Activated naive CD4-positive, alpha-beta T cell treated with Interleukin-2 at 50 U/mL for 16 hours (primary cell): ENCODE results near the gene RPP25.

Experiments
- DNase-seq: peaks from one replicate; pipeline ENCODE4 v3.0.0-alpha.2; 2020

RPP25 gene, protein sequence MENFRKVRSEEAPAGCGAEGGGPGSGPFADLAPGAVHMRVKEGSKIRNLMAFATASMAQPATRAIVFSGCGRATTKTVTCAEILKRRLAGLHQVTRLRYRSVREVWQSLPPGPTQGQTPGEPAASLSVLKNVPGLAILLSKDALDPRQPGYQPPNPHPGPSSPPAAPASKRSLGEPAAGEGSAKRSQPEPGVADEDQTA

DNA sequence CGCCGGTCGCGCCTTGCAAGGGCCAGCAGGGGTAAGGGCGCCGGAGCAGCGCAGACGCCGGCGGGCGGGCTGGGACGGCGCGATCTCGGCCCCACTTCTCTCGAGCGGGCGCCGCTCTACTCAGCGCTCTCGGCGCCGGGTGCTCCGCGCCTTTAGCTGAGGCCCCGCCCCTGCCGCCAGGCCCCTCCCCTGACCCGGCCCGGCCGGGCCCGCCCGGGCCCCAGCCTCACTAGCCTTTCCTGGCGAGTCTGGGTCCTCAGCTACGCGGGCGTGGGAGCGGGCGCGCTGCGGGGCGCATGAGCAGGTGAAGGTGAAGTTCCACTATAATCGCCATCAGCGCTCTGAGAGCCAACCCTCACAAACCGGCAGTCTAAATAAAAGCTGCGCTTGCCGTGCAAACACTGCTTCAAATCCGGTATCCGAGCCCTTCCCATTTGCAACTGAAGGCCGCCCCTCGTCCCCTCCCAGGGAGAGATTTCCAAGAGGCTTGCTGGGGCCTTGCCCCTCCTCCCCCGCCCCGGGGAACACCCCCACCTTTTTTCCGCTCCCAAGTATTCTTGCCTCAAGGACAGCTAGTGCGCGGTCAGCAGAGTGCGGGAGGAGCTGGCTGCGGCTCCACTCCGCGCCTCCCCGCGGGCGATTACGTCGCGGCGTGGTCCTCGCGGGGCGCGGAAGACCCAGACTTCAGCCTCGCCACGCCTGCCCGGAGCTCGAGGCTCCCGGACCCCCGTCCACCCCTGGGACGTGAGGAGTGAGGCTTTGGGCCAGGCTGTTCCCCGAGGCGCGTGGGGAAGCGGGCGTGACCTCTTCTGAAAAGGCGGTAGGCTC is at the start of gene RPP25:
TSS of gene RPP25 (minus strand) at position 125 of the 828 bp plus-strand sequence. CDS start 189 bp downstream, outside the sequence.
- DNase-seq = peak; percentile 79

DNA sequence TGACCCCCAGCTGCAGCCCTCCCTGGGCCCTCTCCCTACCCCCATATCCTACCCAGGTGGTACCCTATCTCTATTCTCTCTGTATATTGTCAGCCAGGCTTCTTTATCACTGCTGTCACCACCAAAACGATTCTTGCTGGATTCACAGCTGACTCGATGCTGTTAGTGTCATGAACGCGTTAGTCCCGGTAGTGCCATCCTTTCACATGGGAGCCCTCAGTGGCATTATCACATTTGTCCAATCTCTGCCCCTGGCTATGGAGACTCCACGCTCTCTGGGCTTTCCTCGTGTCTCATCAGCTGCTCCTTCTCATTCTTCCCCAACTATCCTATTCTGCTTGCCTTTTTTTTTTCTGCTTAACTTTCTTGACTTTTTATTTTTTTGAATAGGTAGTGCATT is 45.8 kb upstream of the RPP25 start:
- DNase-seq = no peak

DNA sequence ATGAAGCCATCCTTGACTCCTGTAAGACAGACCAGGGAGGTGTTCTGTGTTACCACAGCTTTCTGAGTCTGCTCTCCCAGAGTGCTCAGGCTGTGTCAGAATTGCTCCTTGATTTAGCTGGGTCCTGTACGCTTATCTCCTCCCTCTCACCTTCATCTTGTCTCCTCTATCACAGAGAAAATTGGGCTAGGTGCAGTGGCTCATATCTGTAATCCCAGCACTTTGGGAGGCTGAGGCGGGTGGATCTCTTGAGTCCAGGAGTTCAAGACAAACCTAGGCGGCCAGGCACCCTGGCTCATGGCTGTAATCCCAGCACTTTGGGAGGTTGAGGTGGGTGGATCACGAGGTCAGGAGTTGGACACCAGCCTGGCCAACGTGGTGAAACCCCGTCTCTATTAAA is 44.7 kb upstream of the RPP25 start:
- no peak for DNase-seq

DNA sequence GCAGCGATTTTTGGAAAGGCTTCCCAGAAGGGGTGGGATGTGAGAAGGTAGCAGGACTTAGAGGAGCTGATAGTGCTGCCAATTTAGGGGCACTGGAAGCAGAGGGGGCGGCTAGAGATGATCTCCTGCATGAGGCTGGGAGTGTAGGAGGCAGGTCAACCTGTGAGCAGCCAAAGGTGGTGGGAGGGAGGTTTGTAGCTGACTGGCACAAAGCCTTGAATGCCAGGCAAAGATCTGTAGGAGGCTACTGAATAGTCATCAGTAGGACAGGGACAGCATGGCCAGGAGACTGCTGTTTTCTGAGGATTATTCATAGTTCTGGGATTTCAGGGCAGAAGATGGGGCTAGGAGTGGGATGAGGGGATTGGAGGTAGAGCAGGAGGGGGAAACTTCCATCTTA is 41.0 kb upstream of the RPP25 start:
- no peak for DNase-seq

DNA sequence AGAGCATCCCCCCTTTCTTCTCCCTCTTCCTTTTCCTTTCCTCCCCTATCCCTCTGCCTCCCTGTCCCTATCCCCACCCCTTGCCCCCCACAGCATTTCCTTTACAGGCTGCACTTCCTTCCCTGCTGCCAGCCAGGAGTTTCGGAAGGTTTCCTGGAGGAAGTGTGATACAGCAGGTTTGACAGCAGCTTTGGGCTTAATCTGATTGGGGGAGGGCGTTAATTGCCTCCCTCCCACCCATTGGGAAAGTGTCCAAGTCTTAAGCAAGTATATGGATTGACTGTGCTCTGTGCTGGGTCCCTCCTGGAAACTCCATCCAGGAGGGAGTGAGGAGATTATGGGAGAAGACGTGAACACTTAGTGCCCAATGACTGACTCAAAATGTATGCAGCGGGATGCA is 40.6 kb upstream of the RPP25 start:
- DNase-seq = no peak

DNA sequence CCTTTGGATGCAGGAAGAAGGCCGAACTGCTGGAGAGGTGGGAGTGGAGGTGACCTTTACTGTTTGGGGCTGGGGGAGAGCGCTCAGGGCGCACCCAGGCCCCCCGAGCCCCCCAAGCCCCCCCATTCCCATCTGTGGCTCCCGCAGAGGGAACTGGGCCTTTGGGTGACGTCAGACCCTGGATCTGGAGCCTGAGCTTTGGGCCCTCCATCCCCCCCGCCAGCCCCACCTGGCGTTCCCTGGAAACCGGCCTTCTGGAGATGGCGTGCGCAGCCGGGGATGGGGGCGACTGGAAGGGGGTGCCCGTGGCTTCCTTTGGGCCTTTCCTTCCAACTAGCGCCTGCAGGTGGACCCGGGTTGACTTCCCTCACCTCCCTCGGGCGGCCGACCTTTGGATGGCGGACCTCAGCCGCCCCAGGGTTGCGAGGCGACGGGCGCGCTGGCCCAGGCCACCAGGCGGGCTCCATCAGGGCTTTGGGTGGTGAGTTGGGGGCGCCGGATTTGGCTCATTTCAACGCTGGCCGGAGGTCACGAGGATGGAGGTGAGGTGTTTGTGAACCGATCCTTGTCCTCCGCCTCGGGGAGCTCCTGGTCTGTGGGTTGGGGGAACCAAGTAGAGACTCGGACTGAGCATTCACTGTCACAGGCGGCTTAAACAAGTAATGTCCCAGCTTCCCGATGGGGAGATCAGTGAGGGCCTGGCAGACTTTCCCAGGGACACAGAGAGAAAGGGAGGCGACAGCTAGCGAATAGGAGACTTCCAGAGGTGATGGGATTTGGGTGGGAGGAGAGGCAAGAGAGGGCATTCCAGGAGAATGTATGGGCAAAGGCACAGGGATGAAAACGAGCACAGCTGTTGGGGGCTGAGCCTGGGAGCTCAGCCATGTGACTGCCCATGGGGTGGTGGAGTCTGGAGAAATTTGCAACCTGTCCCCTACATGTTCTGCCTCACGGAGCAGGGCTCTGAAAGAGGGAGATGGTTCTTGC is 39.5 kb upstream of the RPP25 start:
- no peak for DNase-seq

DNA sequence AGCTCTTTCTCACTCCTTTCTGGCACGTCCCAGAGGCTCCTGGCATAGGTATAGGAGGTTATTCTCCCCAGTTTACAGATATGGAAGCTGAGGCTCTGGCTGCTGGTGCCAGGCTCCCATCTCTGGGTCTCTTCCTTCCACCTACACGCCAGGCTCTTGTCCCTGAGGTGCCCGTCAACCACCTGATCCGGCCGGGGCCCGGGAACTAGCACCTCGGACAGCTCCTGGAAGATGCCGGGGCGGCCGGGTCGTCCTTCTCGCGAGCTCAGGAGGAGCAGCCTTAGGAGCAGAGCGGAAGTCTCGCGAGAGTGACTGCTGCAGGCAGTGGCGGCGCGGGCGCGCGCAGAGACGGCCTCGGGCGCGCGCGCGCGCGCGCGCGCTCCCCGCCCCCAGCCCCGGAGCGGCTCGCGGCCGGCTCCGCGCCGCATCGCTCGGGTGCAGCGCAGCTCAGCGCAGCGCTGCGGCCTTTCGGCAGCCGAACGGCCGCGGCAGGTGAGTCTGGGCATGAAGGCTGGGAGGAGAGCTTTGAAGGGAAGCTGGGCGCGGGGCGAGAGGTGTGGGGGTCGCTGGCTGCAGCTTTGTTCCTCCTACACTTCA is 38.7 kb upstream of the RPP25 start, which contains the start of gene SCAMP5:
TSS of gene SCAMP5 (plus strand) at position 382 of the 597 bp plus-strand sequence. CDS start 16,277 bp downstream, outside the sequence.
- DNase-seq = peak; percentile 92

DNA sequence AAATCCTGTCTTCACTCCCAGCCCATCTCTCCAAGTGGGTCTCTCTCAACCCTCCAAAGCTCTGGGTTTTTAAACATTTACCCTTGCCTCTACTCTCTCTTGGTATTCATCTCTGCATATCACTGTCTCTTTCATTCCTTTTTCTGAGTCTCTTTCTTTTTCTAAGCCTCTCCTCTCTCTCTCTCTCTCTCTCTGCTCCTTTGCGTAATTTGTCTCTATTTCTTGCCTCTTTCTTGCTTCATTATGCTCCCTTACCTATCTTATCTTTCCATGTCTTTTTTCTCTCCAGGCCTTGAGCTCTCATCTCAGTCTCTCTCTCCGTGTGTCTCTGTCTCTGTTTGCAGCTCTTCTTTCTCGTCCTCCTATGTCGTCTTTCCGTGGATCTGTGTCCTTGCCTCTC is 38.1 kb upstream of the RPP25 start:
- no peak for DNase-seq

DNA sequence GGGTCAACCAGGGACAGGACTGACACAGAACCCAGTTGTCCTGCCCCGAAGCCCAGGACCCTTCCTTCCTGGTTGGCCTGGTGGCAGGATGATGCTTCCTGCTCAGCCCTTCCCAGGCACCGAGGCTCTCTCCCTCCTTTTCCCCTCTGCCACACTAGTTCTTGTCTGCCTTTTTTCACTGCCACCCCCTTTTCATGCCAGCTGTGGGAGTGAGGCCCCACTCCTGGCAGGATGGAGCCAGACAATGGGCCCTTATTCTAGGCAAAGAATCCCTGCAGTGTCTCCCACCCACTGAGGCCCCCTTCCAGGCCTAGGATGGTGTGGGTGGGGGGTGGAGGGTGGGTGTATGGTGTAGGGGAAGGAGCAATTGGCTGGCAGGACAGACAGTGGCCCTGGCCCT is 37.7 kb upstream of the RPP25 start:
- DNase-seq = no peak

DNA sequence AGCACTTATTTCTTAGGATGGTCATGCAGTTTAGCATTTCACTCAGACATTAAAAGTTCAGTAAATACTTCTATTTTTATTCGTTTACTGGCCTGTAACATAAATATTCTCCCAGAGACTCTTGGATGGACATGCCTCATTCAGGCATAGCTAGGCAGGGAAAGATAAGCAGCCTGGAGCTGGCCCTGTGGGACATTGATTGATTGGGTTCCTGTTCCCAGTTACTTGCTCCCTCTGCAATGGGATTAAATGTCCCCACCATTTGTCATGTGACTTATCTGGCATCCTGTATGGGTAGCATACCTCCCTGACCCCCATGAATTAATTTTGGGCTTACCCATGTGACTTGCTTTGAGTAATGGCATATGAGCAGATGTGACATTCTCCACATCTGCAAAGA is 36.0 kb upstream of the RPP25 start:
- no peak for DNase-seq

DNA sequence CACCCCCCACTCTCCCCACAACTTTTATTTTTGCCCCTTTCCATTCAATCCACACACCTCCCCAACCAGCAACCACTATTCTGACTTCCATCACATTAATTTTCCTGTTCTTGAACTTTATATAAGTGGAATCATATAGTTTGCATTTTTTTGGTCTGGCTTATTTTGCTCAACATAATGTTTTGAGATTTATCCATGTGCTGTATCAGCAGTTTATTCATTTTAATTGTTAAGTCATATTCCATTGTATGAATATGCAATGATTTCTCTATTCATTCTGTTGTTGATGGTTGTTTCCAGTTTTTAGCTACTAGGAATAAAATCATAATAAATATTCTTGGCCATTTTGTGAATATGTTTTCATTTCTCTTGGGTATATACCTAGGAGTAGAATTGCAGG is 33.0 kb upstream of the RPP25 start:
- no peak for DNase-seq

DNA sequence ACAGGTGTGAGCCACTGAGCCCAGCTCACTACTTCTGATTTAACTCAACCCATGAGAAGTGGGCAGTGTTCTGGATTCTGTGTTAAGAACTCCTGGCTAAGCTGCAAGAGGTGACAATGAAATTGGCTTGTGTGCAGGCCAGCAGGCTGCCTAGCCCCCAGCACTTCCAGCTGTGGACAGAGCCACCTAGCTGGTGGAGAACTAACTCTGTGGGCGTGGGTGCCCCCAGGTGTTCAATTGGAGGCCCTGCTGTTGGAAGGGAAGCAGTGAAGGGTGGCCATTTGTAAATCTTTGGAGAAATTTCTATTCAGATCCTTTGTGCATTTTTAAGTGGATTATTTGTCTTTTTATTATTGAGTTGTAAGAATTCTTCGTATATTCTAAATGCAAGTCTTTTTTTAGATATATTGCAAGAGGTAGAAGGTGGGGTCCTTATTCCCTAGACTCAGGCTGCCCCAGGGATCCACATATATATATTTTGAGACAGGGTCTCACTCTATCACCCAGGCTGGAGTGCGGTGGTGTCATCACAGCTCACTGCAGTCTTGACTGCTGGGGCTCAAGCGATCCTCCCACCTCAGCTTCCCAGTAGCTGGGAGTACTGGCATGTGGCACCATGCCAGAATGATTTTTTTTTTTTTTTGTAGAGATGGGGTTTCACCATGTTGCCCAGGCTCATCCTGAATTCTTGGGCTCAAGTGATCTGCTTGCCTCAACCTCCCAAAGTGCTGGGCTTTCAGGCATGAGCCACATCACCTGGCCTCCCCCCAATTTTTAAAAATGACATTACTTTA is 31.6 kb upstream of the RPP25 start:
- peak; percentile 23 for DNase-seq

DNA sequence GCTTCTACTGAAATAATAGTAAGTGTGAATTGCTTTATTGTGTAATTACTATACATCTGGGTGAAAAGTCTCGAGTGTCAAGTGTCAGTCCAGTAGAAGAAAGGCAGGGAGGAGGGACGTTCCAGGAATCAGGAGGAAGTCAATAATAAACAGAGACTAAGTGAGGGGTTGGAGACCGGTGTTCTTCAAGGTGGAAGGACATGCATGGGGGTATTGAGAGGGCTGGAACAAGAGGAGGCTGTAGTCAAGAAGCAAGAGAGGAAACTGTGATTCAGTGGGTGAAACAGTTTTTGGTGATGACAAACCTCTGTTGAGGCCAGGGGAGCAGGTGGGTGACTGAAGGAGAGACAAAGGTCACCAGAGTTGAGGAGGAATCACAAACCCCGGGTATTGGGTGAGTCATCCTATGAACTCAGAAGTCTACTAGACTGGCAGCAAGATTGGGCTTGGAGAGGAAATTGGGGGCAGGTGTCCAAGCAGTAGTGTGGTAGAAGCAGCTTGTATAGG is 27.2 kb upstream of the RPP25 start:
- DNase-seq = peak; percentile 54

DNA sequence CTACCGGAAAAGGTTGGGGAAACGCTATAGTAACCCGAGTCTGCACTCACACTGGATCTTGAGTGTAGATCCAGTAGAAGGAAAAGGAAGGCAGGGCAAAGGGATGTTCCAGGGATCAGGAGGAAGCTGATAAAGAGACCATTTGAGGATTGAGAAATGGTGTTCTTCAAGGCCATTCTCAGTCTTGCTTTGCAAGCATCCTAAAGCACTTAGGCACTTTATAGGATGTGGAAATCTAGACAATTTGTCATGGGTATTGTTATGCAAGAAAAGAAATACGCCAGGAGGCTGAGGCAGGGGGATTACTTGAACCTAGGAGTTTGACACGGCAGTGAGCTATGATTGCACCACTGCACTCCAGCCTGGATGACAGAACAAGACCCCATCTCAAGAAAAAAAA is 25.6 kb upstream of the RPP25 start:
- DNase-seq = no peak

DNA sequence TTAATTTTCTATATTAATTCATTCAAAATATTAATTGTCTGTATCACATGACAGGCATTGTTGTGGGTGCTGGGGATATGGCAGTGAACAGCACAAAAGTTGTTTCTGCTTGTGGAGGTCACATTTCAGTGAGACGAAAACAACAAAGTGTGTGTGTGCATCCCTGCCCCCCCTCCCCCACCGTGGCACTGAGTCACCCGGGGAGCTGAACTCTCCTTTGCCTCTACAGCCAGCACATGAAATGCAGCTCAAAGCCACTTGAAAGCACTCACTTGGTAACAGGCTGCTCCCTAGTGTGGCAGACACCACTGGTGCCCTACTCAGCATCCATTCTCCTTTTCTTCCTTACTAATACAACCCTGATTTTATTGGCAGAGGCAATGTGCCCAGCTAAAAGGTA is 21.9 kb upstream of the RPP25 start:
- DNase-seq = peak; percentile 34

DNA sequence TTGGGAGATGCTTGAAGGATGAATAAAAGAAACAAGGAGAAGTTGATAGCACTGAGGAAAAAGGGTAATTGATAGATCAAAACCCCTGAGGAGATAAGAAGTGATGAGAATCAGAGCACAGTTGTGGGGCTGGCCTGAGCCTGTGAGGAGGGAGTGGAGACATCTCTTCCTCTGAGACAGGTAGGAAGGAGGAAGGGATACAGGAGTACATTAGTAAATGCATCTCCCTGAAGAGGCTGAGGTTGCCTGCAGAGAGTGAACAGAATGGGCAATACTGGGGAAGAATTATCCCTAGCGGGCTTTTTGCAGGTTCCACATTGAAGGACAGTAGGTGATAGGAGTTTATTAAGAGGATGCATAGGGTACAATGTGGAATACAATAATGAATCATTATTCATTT is 21.5 kb upstream of the RPP25 start:
- no peak for DNase-seq

DNA sequence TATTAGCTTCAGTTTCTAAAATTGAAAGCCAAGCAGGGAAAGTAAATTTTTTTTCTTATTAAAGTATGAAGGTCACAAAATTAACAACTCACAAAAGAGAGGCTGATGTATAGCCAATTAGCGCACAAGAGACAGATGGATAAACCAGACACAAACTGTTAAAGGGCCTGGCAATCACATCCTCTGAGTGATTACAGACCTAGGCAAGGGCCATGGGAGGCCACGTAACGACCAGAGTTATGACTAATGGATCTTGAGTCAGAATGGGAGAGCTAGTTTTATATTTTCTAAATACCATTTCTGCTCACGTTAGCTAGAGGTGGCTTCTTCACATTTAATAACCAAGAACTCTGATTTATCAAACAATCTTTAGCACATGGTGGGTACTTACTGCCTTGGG is 21.0 kb upstream of the RPP25 start:
- peak; percentile 30 for DNase-seq

DNA sequence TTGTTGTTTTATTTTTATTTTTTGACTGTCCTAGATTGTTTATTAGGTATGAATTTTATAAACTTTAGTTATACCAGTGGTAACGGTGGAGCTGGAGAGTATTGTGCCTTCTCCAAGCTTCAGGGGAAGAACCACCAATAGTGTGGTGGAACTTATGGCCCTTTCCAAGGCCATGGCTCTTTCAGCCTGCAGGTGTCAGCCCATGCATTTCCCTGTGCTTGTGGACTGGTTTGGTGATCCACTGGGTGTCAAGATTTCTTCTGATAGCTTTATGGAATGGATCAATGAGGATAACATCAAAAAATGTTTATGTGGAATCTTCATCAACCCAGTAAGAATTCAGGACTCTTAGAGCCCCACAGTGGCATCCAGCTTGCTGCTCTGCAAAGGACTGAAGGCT is 19.6 kb upstream of the RPP25 start:
- no peak for DNase-seq

DNA sequence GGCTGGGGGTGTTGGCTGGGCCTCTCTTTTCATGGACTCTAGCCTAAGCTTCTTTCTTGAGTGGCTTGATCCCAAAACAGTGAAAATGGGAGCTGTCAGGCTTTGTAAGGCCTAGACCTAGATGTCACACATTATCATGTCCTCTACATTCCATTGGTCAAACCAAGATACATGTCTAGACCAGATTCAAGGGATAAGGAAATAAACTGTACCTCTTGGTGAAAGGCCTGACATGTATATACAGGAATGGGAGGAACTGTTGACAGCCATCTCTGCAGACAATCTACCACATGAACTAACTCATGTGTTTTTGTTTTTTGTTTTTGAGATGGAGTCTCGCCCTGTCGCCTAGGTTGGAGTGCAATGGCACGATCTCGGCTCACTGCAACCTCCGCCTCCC is 11.1 kb upstream of the RPP25 start:
- no peak for DNase-seq

DNA sequence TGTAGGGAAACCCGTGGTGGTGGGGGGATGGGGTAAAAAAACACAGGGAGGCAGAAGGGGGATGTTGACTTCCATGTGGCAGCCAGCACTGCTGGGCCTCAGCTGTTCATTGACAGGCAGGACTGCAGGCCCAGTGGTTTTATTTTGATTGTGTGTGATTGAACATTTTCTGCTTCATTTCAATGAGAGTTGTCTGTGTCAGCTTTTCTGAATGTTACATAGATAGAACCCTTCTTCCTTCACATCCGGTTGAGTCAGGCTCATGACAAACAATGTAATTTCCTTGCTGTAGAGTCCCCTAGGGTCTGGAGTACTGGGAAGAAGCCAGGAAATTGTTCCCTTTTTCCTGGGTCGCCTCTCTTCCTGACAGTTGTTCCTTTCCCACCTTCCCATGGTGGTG is 8.2 kb upstream of the RPP25 start:
- DNase-seq = no peak

DNA sequence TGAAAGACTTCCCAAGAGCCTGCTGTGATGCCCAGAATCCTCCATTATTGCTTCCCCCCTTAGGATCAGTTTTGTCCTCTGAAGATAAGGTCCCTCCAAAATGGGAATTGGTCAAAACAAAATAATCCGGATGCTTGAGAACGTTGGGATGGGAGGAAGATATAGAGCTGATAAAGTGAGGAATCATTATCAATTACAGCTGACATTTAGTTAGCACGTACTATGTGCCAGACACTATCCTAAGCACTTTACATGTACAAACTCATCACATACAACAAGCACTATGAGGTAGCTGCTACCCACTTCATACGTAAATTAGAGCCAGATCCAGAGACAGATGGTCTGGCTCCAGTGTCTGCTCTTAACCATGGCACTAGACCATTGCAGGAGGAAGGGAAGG is 6.6 kb upstream of the RPP25 start:
- DNase-seq = no peak

DNA sequence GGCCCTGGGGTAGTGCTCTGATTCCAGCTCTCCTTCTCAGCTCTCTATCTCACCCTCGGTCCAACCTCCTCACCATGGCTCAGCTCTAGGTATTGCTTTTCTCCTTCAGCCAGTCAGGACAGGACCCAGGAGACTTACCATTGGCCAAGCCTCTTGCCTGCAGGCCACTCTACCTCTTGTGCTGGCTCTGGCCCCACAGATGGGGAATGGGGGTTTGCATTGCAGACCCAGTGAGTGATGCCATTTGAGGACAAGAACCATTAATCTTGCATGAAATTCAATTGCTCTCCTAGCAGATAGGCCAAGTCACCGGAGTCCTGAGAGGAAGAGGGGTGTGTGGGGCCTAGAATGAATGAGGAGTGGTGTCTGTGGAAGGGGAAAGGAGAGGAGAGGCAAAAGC is 6.1 kb upstream of the RPP25 start:
- no peak for DNase-seq
